ENCODE data around the gene ARHGAP5.

Gene ARHGAP5

DNA sequence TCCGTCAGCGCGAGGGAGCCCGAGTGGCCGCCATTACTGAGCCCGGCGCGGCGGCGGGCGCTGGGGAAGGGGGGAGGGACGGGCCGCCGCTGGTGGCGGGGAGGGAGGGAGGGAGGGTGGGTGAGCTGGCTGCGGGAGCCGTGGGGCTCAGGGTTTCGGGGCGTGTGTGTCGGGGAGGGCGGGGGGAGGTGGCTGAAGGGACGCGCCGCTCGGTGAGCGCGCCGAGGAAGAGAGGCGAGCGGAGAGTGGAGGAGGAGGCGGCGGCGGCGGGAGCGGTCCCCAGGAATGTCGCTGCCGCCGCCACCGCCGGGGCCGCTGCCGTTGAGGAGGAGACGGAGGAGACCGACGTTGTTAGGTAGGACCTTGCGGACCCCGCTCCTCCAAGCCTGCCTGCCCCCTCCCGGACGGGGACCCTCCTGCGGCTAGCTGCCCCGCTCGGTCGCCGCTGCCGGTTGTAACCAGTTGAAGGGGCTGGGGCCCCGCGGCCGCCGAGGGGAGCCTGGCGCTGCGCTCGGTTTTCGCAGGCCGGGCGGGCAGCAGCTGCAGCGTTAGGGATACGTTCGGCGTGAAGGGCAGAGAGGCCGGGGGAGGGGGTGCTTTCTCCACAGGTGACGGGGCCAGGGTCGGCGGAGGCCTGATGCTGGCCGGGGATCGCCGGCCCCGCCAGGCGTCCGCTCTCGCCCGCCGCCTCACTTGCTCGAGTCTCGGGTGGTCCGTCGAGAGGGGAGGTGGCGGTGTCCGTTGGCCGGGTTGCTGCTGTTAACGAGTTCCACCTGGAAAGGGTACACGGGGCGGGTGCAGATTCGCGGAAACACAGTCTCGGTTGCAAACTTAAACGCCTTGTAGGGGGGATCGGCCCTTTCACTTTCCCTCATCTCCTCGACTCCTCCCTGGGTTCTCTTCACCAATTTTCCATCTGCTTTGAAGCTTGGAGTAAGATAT, at the start of gene ARHGAP5:
Gene ARHGAP5 (plus strand): TSS at position 224 of the 942 bp plus-strand sequence. CDS start 13,366 bp downstream, outside the sequence.
- DNase-seq = peak; percentile 31 to 41

- DNase-seq = no peak
Measured at GRCh38 chr14:32028599-32028998, 48.5 kb upstream of the ARHGAP5 start.

DNA sequence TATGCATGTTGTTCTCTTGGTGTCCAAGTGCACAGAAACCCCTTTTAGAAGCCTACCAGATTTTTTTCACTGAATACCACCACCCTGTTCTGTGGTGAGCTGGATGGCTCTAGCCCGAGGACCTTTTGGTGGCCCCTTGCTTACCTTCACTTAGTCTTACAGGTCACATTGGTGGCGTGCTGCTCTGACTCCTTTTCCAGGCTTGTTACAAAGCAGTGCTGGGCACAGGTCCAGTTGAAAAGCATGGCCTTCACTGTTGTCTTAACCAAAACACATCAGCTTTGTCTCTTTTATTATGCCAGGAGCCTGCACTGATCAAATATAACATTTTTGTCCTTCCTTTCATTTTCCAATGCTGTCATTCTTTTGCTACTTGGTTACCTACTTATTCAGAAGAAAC, 43.6 kb upstream of the ARHGAP5 start:
- DNase-seq = no peak

DNA sequence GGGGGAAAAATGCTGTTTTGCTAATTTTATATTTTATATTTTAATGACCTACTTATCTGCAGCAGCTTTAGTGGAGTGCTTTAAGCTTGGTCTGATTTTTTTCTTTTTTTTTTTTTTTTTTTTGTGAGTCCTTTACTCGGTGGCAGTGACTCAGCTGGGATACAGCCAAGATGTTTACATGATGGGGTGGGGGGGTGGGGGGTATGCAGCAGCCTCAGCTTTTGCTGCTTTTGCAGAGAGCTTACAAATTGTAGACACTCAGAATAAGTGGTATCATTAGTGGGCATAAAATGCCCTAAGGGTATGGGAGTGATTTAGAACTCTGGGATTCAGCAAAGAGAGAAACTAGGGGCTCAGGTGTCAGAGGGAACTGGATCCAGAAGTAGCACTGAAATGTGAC, 38.2 kb upstream of the ARHGAP5 start:
- no peak for DNase-seq

DNA sequence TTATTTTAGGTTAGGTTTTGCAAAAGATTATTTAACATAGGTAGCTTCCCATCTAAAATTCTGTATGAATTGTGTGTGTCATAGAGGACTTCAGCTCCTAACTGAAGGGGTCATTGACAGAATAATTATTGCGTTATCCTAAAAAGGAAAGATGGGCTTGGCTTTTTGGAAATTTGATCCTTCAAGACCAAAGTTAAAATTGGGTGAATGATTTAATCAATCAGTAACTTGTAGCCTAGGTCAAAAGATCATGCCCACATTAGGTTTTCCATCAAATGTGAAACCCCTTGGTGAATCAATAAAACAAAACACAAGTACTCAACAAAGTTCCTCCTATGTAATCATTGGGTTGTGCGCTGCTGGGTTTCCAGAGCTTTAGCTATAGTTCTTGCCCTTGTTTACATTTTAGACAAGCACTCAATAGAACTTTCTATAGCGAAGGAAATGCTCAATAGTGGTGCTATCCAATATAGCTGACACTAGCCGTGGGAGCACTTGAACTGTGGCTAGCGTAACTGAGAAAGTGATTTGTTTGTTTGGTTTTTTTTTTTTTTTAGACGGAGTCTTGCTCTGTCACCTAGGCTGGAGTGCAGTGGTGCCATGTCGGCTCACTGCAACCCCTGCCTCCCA, 37.6 kb upstream of the ARHGAP5 start:
- DNase-seq = no peak

GRCh38 chr14:32043624-32044023, 33.5 kb upstream of the ARHGAP5 start:
- no peak for DNase-seq

DNA sequence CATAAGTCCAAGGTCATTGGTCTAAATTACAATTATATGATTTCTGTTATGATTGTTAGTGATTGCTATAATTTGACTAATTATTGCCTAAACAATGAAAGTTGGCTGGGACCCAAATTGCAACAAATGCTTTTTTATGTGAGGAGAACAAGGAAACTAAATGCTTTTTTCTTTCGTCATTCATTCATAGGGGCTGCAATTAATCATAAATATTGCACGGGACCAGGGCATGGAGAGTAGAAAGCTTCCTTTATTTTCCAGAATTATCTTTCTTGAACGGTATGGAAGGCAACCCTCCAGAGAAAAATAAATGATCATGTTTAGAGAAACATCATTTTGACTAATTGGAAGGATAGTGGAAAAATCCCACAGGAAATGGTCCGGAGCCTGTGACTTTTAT, 32.6 kb upstream of the ARHGAP5 start:
- DNase-seq = peak; percentile 59 to 78

DNA sequence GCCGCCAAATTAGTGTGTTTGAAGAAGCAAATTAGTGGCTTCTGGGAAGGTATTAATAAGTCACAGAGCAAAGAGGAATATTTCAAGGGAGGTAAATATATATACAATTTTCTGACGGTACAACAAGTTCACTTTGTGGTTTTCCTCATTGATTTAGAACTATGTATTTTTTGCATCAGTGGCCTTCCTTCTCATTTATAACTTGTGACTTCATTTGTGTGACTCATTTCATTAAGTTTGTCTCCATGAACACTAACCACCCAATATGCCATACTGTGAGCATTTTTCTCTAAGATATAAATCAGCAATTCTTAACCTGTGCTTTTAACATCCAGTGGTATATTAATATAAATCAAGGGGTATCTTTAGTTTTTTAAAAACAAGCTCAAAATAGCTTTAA, 29.3 kb upstream of the ARHGAP5 start:
- DNase-seq = no peak

DNA sequence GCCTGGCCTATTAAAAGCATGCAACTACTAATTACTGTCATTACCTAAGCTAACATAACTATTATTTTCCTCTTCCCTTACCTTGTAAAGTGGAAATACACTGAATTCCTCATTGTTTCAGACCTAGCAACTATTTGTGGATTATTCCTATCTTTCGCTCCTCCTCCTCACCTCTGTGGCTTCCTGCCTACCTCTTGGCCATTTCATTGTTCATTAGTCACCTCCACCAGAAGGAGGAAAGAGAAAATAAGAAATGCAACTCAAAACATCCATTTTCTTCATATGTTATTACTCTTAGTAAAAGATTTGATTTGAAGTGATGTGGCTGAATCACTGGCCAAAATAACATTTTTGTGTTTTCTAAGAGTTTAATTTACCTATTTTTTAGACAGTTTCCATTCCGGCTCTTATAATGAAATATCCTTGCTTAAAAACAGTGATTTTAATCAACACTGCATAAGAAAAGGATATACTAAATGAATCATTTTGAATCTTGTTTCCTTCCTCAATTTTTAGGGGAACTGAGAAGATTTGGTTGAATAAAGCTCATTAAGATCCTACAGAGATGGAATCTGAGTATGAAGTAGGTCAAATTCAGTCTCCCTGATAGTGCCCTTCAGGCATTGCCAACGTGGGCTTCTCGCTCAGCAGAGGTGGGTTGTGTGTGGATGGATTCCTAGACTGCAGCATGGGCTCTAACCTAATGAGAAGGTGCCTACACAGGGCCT, 27.6 kb upstream of the ARHGAP5 start:
- DNase-seq = no peak

DNA sequence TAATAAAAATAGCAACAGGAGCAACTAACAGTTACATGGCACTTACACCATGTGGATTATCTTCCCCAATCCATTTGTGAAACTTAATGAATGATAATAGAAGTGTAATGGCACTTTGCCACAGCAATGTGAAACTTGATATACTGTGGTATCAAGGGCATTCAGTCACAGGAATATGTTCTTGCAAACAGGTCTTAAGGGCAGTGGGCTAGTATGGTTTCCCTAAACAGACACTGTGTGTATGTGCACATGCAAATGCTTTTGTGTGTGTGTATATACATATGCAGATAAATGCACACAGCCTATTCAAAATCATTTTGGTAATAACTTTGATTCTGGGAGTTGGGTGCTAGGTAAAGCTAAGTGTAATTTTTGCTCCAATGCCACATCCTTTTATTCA, 26.2 kb upstream of the ARHGAP5 start:
- DNase-seq = no peak

DNA sequence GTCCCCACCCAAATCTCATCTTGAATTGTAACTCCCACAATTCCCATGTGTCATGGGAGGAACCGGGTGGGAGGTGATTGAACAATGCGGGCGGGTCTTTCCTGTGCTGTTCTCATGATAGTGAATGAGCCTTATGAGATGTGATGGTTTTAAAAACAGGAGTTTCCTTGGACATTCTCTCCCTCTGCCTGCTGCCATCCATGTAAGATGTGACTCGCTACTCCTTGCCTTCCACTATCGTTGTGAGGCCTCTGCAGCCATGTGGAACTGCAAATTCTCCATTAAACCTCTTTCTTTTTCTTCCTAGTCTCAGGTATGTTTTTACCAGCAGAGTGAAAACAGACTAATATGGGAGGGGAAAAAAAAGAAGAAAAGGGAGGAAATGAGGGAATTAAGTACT, 22.6 kb upstream of the ARHGAP5 start:
- DNase-seq = no peak

- DNase-seq = no peak
Measured at GRCh38 chr14:32055175-32055574, 21.9 kb upstream of the ARHGAP5 start.

DNA sequence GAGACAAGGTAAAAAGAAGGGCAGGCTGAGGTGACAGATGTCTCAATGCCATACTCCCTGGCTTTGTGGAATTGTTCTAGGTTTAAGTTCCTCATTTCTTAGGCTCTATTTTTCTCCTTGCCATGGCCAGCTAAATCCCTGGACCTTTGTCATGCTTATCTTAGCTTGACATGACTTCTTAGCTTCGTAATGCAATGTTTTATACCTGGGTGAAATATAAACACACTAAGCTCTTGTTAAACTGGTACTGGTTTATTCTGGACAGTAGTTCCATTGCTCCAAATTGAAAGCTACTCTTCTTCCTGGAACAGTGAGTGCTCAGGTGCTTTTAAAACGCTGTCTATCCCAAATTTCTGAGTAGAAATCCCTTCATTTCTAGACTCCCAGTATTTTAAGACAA, 17.4 kb upstream of the ARHGAP5 start:
- DNase-seq = no peak

GRCh38 chr14:32064931-32065330, 12.2 kb upstream of the ARHGAP5 start:
- DNase-seq = no peak

DNA sequence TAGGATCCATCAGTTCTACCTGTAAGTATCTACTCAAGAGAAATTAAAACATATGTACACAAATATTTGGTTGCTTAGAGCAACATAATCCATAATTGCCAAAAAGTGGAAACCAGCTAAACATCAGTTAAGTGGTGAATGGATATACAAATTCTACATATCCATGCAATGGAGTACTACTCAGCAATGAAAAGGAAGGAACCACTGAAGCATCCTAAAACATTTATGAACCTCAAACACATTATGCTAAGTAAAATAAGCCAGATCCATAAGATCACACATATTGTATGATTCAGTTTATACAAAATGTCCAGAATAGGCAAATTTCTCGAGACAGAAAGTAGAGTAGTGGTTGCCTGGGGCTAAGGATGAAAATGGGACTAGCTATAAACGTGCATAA, 8.4 kb upstream of the ARHGAP5 start:
- no peak for DNase-seq

DNA sequence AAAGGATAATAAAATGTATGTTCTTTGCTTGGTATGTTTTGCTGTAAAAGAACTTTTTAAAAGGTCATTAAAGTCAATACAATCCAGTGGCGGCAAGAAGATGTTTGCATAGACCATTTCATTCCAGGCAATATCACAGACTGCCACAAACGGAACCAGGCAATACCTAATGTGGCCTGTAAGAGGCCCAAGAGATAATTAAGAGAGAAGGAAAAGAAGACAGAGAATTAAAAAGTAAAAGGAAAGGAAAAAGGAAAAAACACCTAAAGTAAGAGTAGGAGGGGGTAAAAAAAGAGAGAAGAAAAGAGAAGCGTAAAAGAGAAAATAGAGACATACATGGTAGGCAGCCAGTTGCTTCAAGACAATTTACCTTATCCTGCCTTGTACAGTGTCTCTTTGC, 6.8 kb upstream of the ARHGAP5 start:
- DNase-seq = no peak

- DNase-seq = peak; percentile 34 to 39
Measured at GRCh38 chr14:32072676-32073075, 4.4 kb upstream of the ARHGAP5 start.

DNA sequence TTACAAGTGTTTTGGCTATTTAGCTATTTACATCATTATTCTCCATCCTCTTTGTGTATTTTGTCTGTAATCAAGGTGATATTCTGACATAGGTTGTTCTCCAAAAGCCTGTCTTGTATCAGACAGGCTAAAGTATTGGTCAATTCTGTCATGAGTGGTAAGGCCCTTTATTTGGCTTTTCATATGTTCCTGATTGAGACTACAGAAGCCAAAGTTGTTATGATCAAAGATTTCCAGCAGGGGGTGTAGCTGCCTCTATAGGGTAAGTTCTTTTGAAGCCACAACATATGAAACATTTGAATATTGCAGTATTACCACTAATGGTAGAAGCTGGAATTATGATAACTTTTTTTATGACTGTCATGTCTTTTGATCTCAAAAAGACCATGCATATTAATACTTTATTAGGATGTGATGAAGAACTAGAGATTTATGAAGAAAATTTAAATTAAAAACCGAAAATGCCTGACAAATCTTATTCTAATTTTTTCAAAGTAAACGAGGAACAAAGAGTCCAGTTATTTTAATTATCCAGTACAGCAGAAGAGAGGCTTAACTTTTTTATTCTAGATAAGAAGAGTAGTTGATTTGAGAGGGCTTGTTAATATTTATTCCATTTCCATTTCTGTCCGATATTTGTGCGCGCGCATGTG, 3.4 kb upstream of the ARHGAP5 start:
- peak; percentile 47 to 78 for DNase-seq

DNA sequence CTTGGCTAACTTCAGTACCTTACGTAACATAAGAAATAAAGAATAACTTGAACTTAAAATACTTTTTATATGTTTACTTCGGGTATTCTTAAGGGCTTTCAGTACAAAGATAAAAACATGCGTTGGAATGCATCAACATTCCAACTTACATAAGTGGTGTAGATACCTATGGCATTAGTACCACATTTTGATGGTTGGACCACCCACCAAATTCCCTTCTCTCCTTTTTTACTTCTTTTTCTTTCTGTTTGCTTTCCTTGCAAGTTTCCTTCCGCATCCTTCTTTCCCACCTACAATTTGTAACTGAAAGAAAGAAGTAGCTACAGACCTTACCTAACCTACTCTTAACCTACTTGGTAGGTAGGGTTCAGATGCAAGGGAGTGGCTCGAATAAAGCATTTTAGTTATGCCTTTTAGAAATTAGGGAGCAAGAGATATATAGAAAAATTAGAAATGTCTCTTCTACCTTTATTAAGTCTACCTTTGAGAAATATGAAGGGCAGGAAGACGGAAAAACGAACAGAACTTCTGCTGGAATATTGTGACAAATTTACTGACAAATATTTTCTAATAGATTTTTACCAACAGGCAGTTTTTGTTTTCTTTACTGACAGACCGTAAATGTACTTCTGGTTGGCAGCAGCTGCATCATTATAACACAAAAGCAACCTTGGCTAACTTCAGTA, 2.1 kb upstream of the ARHGAP5 start:
- no peak for DNase-seq

DNA sequence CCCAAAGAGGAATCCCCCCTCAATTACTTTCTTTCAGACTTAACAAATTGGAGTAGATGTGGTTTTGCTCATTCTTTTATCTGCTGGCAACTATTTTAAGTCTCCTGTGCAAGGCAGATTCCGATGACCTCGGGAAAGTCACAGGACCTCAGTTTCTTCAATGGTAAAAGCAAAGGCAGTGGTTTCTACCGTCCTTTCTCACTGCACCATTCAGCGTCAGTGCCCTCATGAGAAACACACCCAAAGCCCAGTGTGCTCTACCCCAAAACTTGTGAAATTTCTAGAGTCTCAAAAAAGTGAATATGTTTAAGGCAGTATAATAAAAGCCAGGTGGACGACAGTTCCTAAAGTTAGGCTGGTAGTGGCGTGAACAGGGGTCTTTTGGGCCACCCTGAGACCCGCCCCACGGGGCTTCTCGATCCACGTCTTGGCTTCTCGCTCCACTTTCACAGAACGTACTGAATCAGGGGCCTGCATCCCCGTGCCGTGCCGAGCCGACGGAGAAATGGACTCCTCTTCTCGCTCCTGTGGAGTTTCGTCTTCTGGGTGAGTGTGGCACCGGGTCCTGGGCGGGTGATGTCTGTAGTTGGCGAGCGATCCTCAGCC, 1.3 kb upstream of the ARHGAP5 start:
- no peak for DNase-seq

GRCh38 chr14:32076278-32077080, 625 bp upstream of the ARHGAP5 start:
- peak; percentile 93 for DNase-seq
